Mononuclear cell (primary cell): ENCODE results near the gene ZNF253. TPM values are rescaled to one million over a fixed set of nuclear protein-coding genes. Genes with fewer than 3 reads are reported as not detected.
"Not testable (repeated sequence)": the region's sequence is repeated elsewhere in the genome, so short reads cannot be mapped to it uniquely, and the experiment has no call there.

ENCODE experiments used
- H3K27me3 ChIP-seq: 2 replicates; pipeline ENCODE4 v1.6.0; 2011; ENCODE audit warnings: low read length, control low read depth; ENCODE audit not compliant: insufficient read depth
- H3K4me1 ChIP-seq: 2 replicates; pipeline ENCODE4 v1.5.1; 2011; ENCODE audit warnings: mild to moderate bottlenecking, low read length, control low read depth; ENCODE audit not compliant: insufficient read depth
- H3K4me3 ChIP-seq: 2 replicates; pipeline ENCODE4 v1.5.1; 2011; ENCODE audit warnings: mild to moderate bottlenecking, low read length, moderate library complexity
- H3K9me3 ChIP-seq: 2 replicates; pipeline ENCODE4 v1.5.1; 2011; ENCODE audit warnings: low read depth, mild to moderate bottlenecking, control low read depth, low read length
- total RNA-seq: library from RNA; depleted of rRNA; stranded (reverse); fragments of >200 nt; gene quantifications from one replicate; pipeline ENCODE4 v1.2.3, GENCODE V29; 2012

ZNF253 gene
- 6.6 TPM for total RNA-seq

DNA sequence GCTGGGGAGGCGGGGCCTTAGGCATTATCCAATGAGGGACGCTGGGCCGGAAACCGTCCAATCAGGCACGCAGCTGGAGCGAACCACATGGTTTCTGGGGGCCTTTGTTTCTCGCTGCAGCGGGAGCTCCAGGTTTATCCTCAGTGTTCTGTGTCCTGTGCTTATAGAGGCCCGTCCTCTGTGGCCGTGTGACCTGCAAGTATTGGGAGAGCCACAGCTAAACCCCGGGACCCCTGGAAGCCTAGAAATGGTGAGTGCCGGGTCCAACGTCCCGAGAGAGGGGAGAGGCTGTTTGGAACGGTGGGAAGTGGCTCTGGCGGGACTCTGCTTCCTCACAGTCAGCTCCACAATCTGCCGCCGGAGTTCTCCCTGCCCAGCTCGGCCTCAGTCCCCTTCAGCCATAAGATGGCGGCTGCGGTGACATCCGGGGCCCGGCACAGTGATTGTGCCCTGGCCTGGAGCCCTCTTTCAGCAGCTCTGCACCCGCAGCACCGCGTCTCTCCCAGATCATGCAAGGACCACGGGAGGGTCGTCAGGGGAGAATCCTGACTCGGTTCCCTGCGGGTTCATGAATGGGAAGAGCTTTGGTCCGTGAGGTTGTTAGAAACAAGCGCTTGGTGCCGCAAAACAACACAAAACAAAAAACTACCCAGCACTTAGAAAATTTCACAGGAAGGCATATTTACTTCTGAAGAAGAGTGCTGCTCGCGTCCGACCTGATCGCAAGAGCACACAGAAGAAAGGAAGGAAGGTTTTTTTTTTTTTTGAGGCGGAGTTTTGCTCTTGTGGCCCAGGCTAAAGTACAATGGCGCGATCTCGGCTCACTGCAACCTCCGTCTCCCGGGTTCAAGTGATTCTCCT lies at the start of gene ZNF253:
ZNF253 (plus strand) TSS at position 133 of the 861 bp plus-strand sequence; CDS start at position 248, 115 bp downstream.
- Histone ChIP-seq H3K27me3 (no peaks in the 10 kb centered on the region), H3K9me3 (no peaks in the 10 kb centered on the region), H3K4me1 (peaks cover 17% of the 10 kb centered on the region), H3K4me3 (peak within 1 kb of the TSS; percentile 81)

DNA sequence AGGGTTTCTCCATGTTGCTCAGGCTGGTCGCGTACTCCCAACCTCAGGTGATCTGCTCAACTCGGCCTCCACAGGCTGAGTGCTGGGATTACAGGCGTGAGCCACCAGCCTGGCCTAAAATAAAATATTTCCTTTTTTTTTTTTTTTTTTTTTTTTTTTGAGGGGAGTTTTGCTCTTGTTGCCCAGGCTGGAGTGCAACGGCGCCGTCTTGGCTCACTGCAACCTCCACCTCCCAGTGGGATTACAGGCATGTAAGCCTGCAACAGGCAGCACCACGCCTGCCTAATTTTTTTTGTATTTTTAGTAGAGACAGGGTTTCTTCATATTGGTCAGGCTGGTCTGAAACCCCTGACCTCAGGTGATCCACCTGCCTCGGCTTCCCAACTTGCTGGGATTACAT lies 49.0 kb upstream of the ZNF253 start:
- H3K4me1 ChIP-seq = peaks cover 37% of the 10 kb centered on the region
- no peaks in the 10 kb centered on the region for H3K9me3 ChIP-seq
- no peaks in the 10 kb centered on the region for H3K27me3 ChIP-seq
- no peak overlapping the region for H3K4me3 ChIP-seq

DNA sequence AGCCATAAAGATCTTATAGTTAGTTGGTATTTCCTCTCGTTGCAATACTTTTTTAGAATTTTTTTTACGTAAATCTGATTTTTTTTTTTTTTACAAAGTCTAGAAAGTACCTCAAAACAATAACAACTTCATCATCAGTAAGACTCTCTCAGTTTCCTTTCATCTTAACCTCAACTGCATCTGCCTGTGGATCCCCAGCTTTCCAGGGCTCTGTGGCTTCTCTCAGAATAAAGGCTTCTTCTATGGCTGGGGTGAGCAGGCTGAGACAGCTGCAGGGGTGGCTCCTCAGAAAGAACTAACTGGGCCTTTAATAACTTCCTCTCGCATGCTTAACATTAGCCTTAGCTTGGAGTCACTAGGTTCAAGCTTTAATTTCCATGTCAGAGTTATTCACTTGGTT lies 48.3 kb upstream of the ZNF253 start:
- Histone ChIP-seq H3K9me3 (no peaks in the 10 kb centered on the region), H3K27me3 (no peaks in the 10 kb centered on the region), H3K4me3 (no peak overlapping the region)

DNA sequence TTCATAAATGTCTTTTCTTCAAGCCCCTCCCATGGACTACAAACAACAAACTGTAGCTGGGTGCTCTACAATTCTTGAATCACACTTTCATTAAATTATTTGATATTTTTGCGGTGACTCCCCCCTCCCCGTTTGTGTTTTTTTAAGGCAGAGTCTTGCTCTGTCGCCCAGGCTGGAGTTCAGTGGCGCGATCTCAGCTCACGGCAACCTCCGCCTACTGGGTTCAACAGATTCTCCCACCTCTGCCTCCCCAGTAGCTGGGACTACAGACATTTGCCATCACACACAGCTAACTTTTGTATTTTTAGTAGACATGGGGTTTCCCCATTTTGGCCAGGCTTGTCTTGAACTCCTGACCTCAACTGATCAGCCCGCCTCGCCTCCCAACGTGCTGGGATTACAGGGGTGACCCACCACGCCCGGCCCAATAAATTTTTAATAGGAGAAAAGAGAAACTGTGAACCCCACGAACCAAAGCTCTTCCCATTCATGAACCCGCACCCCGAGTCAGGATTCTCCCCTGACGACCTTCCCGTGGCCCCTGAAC lies 44.8 kb upstream of the ZNF253 start:
- H3K4me1 ChIP-seq = peaks cover 39% of the 10 kb centered on the region
- H3K9me3 ChIP-seq = no peaks in the 10 kb centered on the region
- H3K4me3 ChIP-seq = peak overlapping the region; percentile 78
- H3K27me3 ChIP-seq = no peaks in the 10 kb centered on the region

More for the DNA sequence above, 48.3 kb upstream of the ZNF253 start:
- H3K4me1 ChIP-seq = peaks cover 42% of the 10 kb centered on the region

DNA sequence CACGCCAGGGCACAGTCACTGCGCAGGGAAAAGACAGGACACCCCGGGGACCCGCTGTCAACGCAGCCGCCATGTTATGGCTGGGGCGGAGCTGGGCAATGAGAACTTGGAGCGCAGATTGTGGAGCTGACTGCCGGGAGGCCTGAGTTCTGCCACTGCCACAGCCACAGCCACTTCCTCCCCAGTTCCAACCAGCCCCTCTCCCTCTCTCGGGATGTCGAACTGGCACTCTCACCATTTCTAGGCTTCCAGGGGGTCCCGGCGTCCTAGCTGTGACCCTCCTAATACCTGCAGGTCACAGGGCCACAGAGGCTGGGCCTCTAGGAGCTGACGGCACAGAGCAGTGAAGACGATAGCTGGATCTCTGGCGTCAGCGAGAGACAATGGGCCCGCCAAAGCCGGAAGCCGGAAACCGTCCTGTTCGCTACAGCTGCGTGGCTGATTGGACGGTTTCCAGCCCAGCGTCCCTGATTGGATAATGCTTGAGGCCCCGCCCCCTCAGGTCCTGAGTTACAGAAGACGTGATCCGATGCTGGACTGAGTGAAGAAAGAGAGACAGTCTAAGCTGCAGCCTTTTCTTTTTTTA lies 44.2 kb upstream of the ZNF253 start, which contains the start of gene ZNF506:
ZNF506 (minus strand) TSS at position 385 of the 586 bp plus-strand sequence; CDS start at position 238, 147 bp downstream.
- H3K27me3 ChIP-seq = no peaks in the 10 kb centered on the region
- H3K4me1 ChIP-seq = peaks cover 39% of the 10 kb centered on the region
- peak within 1 kb of the TSS; percentile 78 for H3K4me3 ChIP-seq
- H3K9me3 ChIP-seq = no peaks in the 10 kb centered on the region

DNA sequence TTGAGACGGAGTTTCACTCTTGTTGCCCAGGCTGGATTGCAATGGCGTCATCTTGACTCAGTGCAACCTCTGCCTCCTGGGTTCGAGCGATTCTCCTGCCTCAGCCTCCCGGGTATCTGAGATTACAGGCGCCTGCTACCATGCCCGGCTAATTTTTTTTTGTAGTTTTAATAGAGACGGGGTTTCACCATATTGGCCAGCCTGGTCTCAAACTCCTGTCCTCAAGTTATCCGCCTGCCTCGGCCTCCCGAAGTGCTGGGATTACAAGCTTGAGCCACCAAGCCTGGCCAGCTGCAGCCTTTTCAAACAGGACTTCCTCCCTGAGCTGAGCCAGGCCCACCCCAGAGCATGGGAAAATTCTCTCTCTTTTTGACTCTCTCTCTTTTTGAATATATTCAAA lies 43.7 kb upstream of the ZNF253 start:
- H3K4me3 ChIP-seq = peak overlapping the region; percentile 78
- H3K4me1 ChIP-seq = peaks cover 34% of the 10 kb centered on the region
- H3K9me3 ChIP-seq, H3K27me3 ChIP-seq: not testable (repeated sequence)

DNA sequence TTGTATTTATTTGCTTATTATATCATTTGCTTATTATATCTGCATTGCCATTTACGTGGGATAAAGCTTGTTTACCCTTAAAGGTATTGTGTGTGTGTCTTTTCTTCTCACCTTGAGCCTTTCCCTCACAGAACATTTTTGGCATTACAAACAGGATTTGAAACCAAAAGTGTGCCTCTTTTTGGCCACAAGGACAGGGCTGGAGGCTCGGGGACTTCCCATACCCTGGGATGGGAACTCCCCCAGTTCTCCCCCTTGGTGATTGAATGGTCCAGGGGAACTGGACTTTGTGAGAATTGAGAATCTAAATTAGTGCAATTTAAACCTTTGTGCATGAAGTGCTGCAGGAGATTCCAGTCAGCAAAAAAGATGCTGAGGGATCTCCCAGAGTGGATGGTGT lies 41.8 kb upstream of the ZNF253 start:
- Histone ChIP-seq H3K4me1 (peaks cover 22% of the 10 kb centered on the region), H3K4me3 (no peak overlapping the region), H3K27me3 (no peaks in the 10 kb centered on the region), H3K9me3 (peaks cover 13% of the 10 kb centered on the region)

DNA sequence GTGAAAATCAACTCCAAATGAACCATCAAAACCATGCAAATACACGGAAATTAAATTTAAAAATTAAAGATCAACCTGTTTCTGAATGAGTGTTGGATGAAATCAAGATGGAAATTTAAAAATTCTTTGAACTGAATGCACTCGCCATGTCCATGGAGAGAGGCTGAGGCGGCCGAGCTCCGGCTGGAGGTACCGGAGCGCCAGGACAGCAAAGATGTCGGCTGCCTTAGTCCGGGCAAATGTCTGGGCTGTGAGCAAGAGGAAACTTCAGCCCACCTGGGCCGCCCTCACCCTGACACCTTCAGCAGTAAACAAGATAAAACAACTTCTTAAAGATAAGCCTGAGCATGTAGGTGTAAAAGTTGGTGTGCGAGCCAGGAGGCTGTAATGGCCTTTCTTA lies 38.8 kb upstream of the ZNF253 start:
- Histone ChIP-seq H3K9me3 (peaks cover 34% of the 10 kb centered on the region), H3K27me3 (no peaks in the 10 kb centered on the region), H3K4me1 (peaks cover 4% of the 10 kb centered on the region), H3K4me3 (no peak overlapping the region)

DNA sequence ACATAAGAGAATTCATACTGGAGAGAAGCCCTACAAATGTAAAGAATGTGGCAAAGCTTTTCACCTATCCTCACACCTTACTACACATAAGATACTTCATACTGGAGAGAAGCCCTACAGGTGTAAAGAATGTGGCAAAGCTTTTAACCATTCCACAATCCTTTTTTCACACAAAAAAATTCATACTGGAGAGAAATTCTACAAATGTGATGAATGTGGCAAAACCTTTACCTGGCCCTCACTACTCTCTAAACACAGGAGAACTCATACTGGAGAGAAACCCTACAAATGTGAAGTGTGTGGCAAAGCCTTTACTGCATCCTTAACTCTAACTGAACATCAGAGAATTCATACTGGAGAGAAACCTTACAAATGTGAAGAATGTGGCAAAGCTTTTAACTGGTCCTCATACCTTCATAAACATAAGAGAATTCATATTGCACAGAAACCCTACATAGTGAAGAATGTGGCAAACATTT lies 30.1 kb upstream of the ZNF253 start:
- H3K27me3 ChIP-seq = no peaks in the 10 kb centered on the region
- H3K9me3 ChIP-seq = peaks cover 70% of the 10 kb centered on the region
- no peak overlapping the region for H3K4me3 ChIP-seq
- no peaks in the 10 kb centered on the region for H3K4me1 ChIP-seq

DNA sequence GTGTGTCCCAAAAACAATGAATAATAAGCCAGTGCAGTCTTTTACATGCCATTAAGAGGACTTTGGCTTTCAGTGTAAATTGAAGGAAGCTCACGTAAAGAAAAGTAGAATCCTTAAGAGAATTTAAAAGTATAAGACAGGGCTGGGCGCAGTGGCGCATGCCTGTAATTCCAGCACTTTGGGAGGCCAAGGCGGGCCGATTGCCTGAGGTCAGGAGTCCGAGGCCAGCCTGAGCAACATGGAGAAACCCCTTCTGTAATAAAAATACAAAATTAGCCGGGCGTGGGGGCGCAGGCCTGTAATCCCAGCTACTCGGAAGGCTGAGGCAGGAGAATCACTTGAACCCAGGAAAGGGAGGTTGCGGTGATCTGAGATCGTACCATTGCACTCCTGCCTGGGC lies 17.9 kb upstream of the ZNF253 start:
- Histone ChIP-seq H3K27me3 (no peaks in the 10 kb centered on the region), H3K9me3 (no peaks in the 10 kb centered on the region), H3K4me3 (no peak overlapping the region), H3K4me1 (no peaks in the 10 kb centered on the region)

DNA sequence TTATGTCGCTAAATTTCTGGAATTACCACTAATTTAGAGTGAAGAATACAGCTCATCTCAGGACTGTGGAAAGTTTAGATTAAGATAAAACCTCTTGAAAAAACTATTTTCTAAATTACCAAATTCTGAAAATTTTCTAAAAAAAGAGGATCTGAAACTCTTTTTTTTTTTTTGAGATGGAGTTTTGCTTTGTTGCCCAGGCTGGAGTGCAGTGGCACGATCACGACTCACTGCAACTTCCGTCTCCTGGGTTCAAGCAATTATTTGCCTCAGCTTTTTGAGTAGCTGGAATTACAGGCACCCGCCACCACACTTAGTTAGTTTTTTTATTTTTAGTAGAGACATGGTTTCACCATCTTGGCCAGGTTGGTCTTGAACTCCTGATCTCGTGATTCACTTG lies 16.6 kb upstream of the ZNF253 start:
- Histone ChIP-seq H3K9me3 (no peaks in the 10 kb centered on the region), H3K4me3 (no peak overlapping the region), H3K27me3 (no peaks in the 10 kb centered on the region), H3K4me1 (no peaks in the 10 kb centered on the region)

DNA sequence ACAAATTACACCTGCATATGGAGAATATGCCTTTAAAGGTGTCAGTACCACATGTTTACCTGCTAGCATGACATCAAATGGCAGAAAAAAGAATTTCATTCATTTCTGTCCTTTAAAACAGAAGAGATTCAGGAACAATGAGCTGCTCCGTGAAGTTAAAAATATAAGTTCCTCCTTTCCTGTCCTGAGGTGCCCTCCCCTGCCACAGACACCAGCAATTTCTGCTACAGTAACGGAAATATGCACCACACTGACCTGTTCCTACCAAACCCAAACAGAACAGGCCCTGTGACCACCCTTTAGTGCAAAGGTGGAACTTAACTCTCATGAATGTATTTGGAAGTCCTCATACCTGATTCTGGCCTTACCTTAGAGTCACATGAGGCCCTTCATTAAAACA lies 13.9 kb upstream of the ZNF253 start:
- not testable (repeated sequence) for H3K4me1 ChIP-seq, H3K4me3 ChIP-seq, H3K9me3 ChIP-seq, H3K27me3 ChIP-seq

DNA sequence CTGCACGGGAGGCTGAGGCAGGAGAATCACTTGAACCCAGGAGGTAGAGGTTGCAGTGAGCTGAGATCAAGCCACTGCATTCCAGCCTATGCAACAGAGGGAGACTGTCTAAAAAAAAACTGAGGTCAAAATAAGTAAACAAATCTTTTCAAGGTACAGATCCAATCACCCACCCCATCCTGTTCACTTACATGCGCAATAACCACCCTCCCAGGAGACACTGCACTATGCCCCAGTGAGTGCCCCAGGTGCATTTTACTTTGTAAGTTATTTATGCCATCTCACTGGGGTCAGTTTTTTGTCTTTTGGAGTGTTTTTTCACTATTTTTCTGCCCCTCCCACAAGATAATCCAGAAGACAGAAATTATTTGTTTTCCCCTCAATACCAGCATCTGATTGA lies 6.9 kb upstream of the ZNF253 start:
- Histone ChIP-seq H3K27me3 (no peaks in the 10 kb centered on the region), H3K4me3 (no peak overlapping the region), H3K4me1 (peaks cover 8% of the 10 kb centered on the region), H3K9me3 (no peaks in the 10 kb centered on the region)

DNA sequence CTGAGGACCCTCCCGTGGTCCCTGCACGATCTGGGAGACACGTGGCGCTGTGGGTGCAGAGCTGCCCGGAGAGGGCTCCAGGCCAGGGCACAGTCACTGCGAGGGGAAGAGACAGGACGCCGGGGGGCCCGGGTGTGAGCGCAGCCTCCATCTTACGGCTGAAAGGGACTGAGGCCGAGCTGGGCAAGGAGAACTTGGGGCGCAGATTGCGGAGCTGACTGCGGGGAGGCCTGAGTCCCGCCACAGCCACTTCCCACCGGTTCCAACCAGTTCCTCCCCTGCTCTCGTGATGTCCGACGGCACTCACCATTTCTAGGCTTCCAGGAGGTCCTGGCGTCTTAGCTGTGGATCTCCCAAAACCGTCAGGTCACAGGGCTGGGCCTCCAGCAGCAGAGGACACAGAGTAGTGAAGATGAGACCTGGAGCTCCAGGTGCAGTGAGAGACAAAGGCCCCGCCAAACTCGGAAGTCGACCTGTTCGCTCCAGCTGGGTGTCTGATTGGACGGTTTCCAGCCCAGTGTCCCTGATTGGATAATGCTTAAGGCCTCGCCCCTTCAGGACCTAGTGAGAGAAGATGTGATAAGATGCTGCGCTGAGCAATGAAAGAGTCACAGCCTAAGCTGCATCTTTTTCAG lies 4.8 kb upstream of the ZNF253 start:
- H3K27me3 ChIP-seq = no peaks in the 10 kb centered on the region
- H3K9me3 ChIP-seq = no peaks in the 10 kb centered on the region
- H3K4me3 ChIP-seq = peak overlapping the region; percentile 31
- H3K4me1 ChIP-seq = peaks cover 8% of the 10 kb centered on the region
